ENCODE data around the gene PPP1R1A.

GRCh38 chr12:54604436-54604835, 16.0 kb upstream of the PPP1R1A start:
- TF ChIP-seq CTCF (IDR thresholded peaks at IDR 0.05) (no peak), POLR2AphosphoS5 (IDR thresholded peaks at IDR 0.05) (no peak), POLR2A (IDR thresholded peaks at IDR 0.05) (no peak)

All from prostate gland (tissue), 2 donors.